ENCODE data around the gene TOB1. TPM values are rescaled to one million over a fixed set of nuclear protein-coding genes. Genes with fewer than 3 reads are reported as not detected.

Gene TOB1
- total and polyA plus RNA-seq, 2 experiments from 2014 or later, result 12.1 to 46.9 TPM

- Mint-ChIP-seq H3K4me1 (peaks cover 9% of the 10 kb centered on the region; the same call in 2 of the 3 replicates), H3K27me3 (ENCODE audit: insufficient read depth, low read depth, poor library complexity) (peaks cover 8% of the 10 kb centered on the region), H3K9me3 (no peaks in the 10 kb centered on the region), H3K27ac (no peak overlapping the region), H3K36me3 (ENCODE audit: low read depth) (no peaks in the 10 kb centered on the region), H3K4me3 (no peak overlapping the region)
- H3K79me2 ChIP-seq (replicated peaks; ENCODE audit: insufficient read depth), result no peaks in the 10 kb centered on the region
- H3F3A ChIP-seq (replicated peaks; ENCODE audit: low read depth), result no peaks in the 10 kb centered on the region
- no peak overlapping the region for H3K4me2 ChIP-seq
- no peak overlapping the region for H3K4me3 ChIP-seq
- DNase-seq (ENCODE audit: low spot score) (no peak), ATAC-seq (no peak)
- H3K36me3 ChIP-seq (ENCODE audit: insufficient read depth), result no peaks in the 10 kb centered on the region
- no peak overlapping the region for H2AFZ ChIP-seq
- no peaks in the 10 kb centered on the region for H3K4me1 ChIP-seq (ENCODE audit: insufficient read depth)
- no peaks in the 10 kb centered on the region for H3K9me2 ChIP-seq (ENCODE audit: insufficient read depth)
- no peaks in the 10 kb centered on the region for H3K27me3 ChIP-seq (ENCODE audit: insufficient read depth)
- TF ChIP-seq ZNF331 (CRISPR knock-in tag; IDR thresholded peaks at IDR 0.05; ENCODE audit: low read depth), result no peak
- no peak overlapping the region for H3K27ac ChIP-seq (ENCODE audit: low read depth)
- no peaks in the 10 kb centered on the region for H4K20me1 ChIP-seq (replicated peaks; ENCODE audit: insufficient read depth)
Measured at GRCh38 chr17:50848039-50848438, 18.1 kb downstream of the TOB1 start.

GRCh38 chr17:50847566-50847965, 18.6 kb downstream of the TOB1 start:
- peaks cover 7% of the 10 kb centered on the region for H3K27me3 Mint-ChIP-seq (ENCODE audit: insufficient read depth, low read depth, poor library complexity)
- no peak overlapping the region for H2AFZ ChIP-seq
- H3K36me3 ChIP-seq (ENCODE audit: insufficient read depth), result no peaks in the 10 kb centered on the region
- H3K4me1 ChIP-seq (ENCODE audit: insufficient read depth), result no peaks in the 10 kb centered on the region
- H3K79me2 ChIP-seq (replicated peaks; ENCODE audit: insufficient read depth), result no peaks in the 10 kb centered on the region
- no peaks in the 10 kb centered on the region for H3K9me2 ChIP-seq (ENCODE audit: insufficient read depth)
- H3K27ac Mint-ChIP-seq, result no peak overlapping the region
- no peak overlapping the region for H3K4me3 Mint-ChIP-seq
- no peak overlapping the region for H3K4me3 ChIP-seq
- H4K20me1 ChIP-seq (replicated peaks; ENCODE audit: insufficient read depth), result no peaks in the 10 kb centered on the region
- no peak overlapping the region for H3K4me2 ChIP-seq
- ATAC-seq (no peak), DNase-seq (ENCODE audit: low spot score) (no peak)
- H3K9me3 Mint-ChIP-seq, result no peaks in the 10 kb centered on the region
- TF ChIP-seq JUNB (IDR thresholded peaks at IDR 0.05; ENCODE audit: unreplicated experiment) (no peak), CTCF (conservative IDR thresholded peaks at IDR 0.05; ENCODE audit: low read depth in 2 of 2) (no peak), REST (IDR thresholded peaks at IDR 0.05; ENCODE audit: unreplicated experiment) (no peak), ZNF331 (CRISPR knock-in tag; IDR thresholded peaks at IDR 0.05; ENCODE audit: low read depth) (no peak), STAT1 (IDR thresholded peaks at IDR 0.05; ENCODE audit: unreplicated experiment) (no peak), NANOG (IDR thresholded peaks at IDR 0.05; ENCODE audit: borderline replicate concordance) (no peak)
- no peaks in the 10 kb centered on the region for H3K27me3 ChIP-seq (ENCODE audit: insufficient read depth)
- H3F3A ChIP-seq (replicated peaks; ENCODE audit: low read depth), result no peaks in the 10 kb centered on the region
- peaks cover 7% of the 10 kb centered on the region; the same call in 2 of the 3 replicates for H3K4me1 Mint-ChIP-seq
- H3K36me3 Mint-ChIP-seq (ENCODE audit: low read depth), result no peaks in the 10 kb centered on the region
- H3K27ac ChIP-seq (ENCODE audit: low read depth), result no peak overlapping the region
